G401 (cell line): Measurements from ENCODE around the gene FOLR3. TPM values are rescaled to one million over a fixed set of nuclear protein-coding genes. Genes with fewer than 3 reads are reported as not detected.

Experiments used
- total RNA-seq: library from RNA; depleted of rRNA; stranded (reverse); fragments of >200 nt; shearing (Covaris generic); gene quantifications from 2 replicates; pipeline ENCODE4 v1.2.3, GENCODE V29; 2014; rRNA removed

Gene FOLR3
- total RNA-seq, 1 experiment from 2014 or later: not detected

Other genes starting within 250 kb of the FOLR3 start
- 0.41 and 10.1 TPM in 2 replicates for gene XNDC1N, start 207.1 kb upstream of the FOLR3 start, total RNA-seq
- gene RNF121, start 206.7 kb upstream of the FOLR3 start, total RNA-seq: 33.9 and 47.2 TPM in 2 replicates
- gene IL18BP, start 136.8 kb upstream of the FOLR3 start, total RNA-seq: 0.25 and 5.6 TPM in 2 replicates
- 128 and 136 TPM in 2 replicates for gene NUMA1, start 55.2 kb upstream of the FOLR3 start, total RNA-seq
- 7.1 and 10.8 TPM in 2 replicates for gene LRRC51, start 54.9 kb upstream of the FOLR3 start, total RNA-seq
- gene LAMTOR1, start 32.4 kb upstream of the FOLR3 start, total RNA-seq: 185 and 194 TPM in 2 replicates
- gene TOMT, start 29.8 kb upstream of the FOLR3 start, total RNA-seq: not detected in 2 replicates
- gene ANAPC15, start 23.0 kb upstream of the FOLR3 start, total RNA-seq: 19.5 and 28.7 TPM in 2 replicates
- gene FOLR1, start 56.4 kb downstream of the FOLR3 start, total RNA-seq: 1.4 TPM in 1 of 2 replicates, not detected in the other
- gene FOLR2, start 81.1 kb downstream of the FOLR3 start, total RNA-seq: not detected in 2 replicates
- gene INPPL1, start 89.0 kb downstream of the FOLR3 start, total RNA-seq: 53.0 and 60.1 TPM in 2 replicates
- gene PHOX2A, start 108.5 kb downstream of the FOLR3 start, total RNA-seq: not detected in 2 replicates